Karpas-422 (cell line): ENCODE data around the gene CPNE5. TPM values are rescaled to one million over a fixed set of nuclear protein-coding genes. Genes with fewer than 3 reads are reported as not detected.

ENCODE experiments used
- DNase-seq: peaks from one replicate; pipeline ENCODE4 v3.0.0-alpha.2; 2015
- H2AFZ ChIP-seq: fragments of 200-600 bp; sonication (generic); 2 replicates; pipeline ENCODE4 v1.6.1; 2014; ENCODE audit warnings: antibody characterized with exemption, low read length, mixed read lengths
- H3K27ac ChIP-seq: fragments of 200-600 bp; sonication (generic); 2 replicates; pipeline ENCODE4 v1.5.1; 2014; ENCODE audit warnings: mild to moderate bottlenecking, low read length, moderate library complexity
- H3K27me3 ChIP-seq: fragments of 200-600 bp; sonication (generic); 2 replicates; pipeline ENCODE4 v1.6.1; 2014; ENCODE audit warnings: low read length, mixed read lengths
- H3K36me3 ChIP-seq: fragments of 200-600 bp; sonication (generic); 2 replicates; pipeline ENCODE4 v1.6.1; 2014; ENCODE audit warnings: low read length, mixed read lengths; ENCODE audit not compliant: insufficient read depth
- H3K4me1 ChIP-seq: fragments of 200-600 bp; sonication (generic); 2 replicates; pipeline ENCODE4 v1.6.1; 2014; ENCODE audit warnings: mild to moderate bottlenecking, low read length, mixed read lengths
- H3K4me2 ChIP-seq: fragments of 200-600 bp; sonication (generic); 2 replicates; pipeline ENCODE4 v1.6.1; 2014; ENCODE audit warnings: low read length, low read depth, mild to moderate bottlenecking; ENCODE audit not compliant: poor library complexity, severe bottlenecking
- H3K4me3 ChIP-seq: fragments of 200-600 bp; sonication (generic); 2 replicates; pipeline ENCODE4 v1.5.1; 2014; ENCODE audit warnings: mild to moderate bottlenecking, antibody characterized with exemption, low read length, mixed read lengths
- H3K79me2 ChIP-seq: fragments of 200-600 bp; sonication (generic); 2 replicates; pipeline ENCODE4 v1.6.1; 2014; ENCODE audit warnings: mild to moderate bottlenecking, low read length, mixed read lengths
- H3K9ac ChIP-seq: fragments of 200-600 bp; sonication (generic); 2 replicates; pipeline ENCODE4 v1.6.0; 2014; ENCODE audit warnings: low read length
- H3K9me2 ChIP-seq: fragments of 200-600 bp; sonication (generic), shearing (Covaris generic); replicated peaks from 2 replicates; pipeline ENCODE4 v1.6.0; 2014; ENCODE audit warnings: mild to moderate bottlenecking, low read length, moderate library complexity; ENCODE audit not compliant: insufficient read depth
- H3K9me3 ChIP-seq: fragments of 300-700, 200-600 bp; sonication (generic); 2 replicates; pipeline ENCODE4 v1.6.1; 2014; ENCODE audit warnings: low read length, mixed read lengths
- H4K20me1 ChIP-seq: fragments of 200-600 bp; sonication (generic); 2 replicates; pipeline ENCODE4 v1.6.1; 2014; ENCODE audit warnings: mild to moderate bottlenecking, antibody characterized with exemption, low read length, low read depth; ENCODE audit not compliant: insufficient read depth
- total RNA-seq: library from RNA; depleted of rRNA; stranded (reverse); fragments of >200 nt; shearing (Covaris generic); gene quantifications from 2 replicates; pipeline ENCODE4 v1.2.3, GENCODE V29; 2014; ENCODE audit warnings: low replicate concordance

Gene CPNE5
- total RNA-seq, 1 experiment from 2014 or later, result 0.63 TPM

GRCh38 chr6:36745283-36745682 lies 94.0 kb downstream of the CPNE5 start:
- Histone ChIP-seq H3K27ac (no peak overlapping the region), H4K20me1 (no peaks in the 10 kb centered on the region), H3K9ac (no peak overlapping the region), H3K27me3 (no peaks in the 10 kb centered on the region; the same call in 1 of the 2 replicates), H3K4me2 (no peak overlapping the region), H2AFZ (no peak overlapping the region), H3K9me2 (no peaks in the 10 kb centered on the region), H3K4me3 (no peak overlapping the region), H3K9me3 (no peaks in the 10 kb centered on the region), H3K4me1 (no peaks in the 10 kb centered on the region), H3K79me2 (no peaks in the 10 kb centered on the region), H3K36me3 (no peaks in the 10 kb centered on the region)
- DNase-seq, result no peak

GRCh38 chr6:36744304-36744673 lies 95.0 kb downstream of the CPNE5 start:
- H3K36me3 ChIP-seq, result no peaks in the 10 kb centered on the region

GRCh38 chr6:36743538-36744303 lies 95.5 kb downstream of the CPNE5 start:
- no peak overlapping the region for H3K4me2 ChIP-seq
- H3K9ac ChIP-seq, result no peak overlapping the region
- H3K36me3 ChIP-seq, result no peaks in the 10 kb centered on the region
- H3K79me2 ChIP-seq, result no peaks in the 10 kb centered on the region
- H3K9me2 ChIP-seq, result no peaks in the 10 kb centered on the region
- no peaks in the 10 kb centered on the region for H3K9me3 ChIP-seq
- H3K27me3 ChIP-seq, result no peaks in the 10 kb centered on the region; the same call in 1 of the 2 replicates
- H2AFZ ChIP-seq, result no peak overlapping the region
- no peak overlapping the region for H3K27ac ChIP-seq
- no peak overlapping the region for H3K4me3 ChIP-seq
- no peak for DNase-seq
- H3K4me1 ChIP-seq, result no peaks in the 10 kb centered on the region
- no peaks in the 10 kb centered on the region for H4K20me1 ChIP-seq

More at GRCh38 chr6:36744304-36744673, 95.0 kb downstream of the CPNE5 start:
- no peaks in the 10 kb centered on the region for H3K79me2 ChIP-seq
- H3K4me2 ChIP-seq, result no peak overlapping the region
- no peak for DNase-seq
- no peak overlapping the region for H2AFZ ChIP-seq
- H4K20me1 ChIP-seq, result no peaks in the 10 kb centered on the region
- H3K9ac ChIP-seq, result no peak overlapping the region
- H3K4me1 ChIP-seq, result no peaks in the 10 kb centered on the region
- no peaks in the 10 kb centered on the region; the same call in 1 of the 2 replicates for H3K27me3 ChIP-seq
- no peak overlapping the region for H3K4me3 ChIP-seq
- no peaks in the 10 kb centered on the region for H3K9me3 ChIP-seq
- H3K9me2 ChIP-seq, result no peaks in the 10 kb centered on the region
- no peak overlapping the region for H3K27ac ChIP-seq

GRCh38 chr6:36743032-36743431 lies 96.2 kb downstream of the CPNE5 start:
- DNase-seq, result no peak
- Histone ChIP-seq H3K9ac (no peak overlapping the region), H3K9me2 (no peaks in the 10 kb centered on the region), H3K4me3 (no peak overlapping the region), H3K27ac (no peak overlapping the region), H4K20me1 (no peaks in the 10 kb centered on the region), H3K4me2 (no peak overlapping the region), H2AFZ (no peak overlapping the region), H3K36me3 (no peaks in the 10 kb centered on the region), H3K4me1 (no peaks in the 10 kb centered on the region), H3K9me3 (no peaks in the 10 kb centered on the region), H3K27me3 (no peaks in the 10 kb centered on the region), H3K79me2 (no peaks in the 10 kb centered on the region)

- no peaks in the 10 kb centered on the region for H3K4me1 ChIP-seq
- no peaks in the 10 kb centered on the region for H3K9me3 ChIP-seq
- no peak overlapping the region for H2AFZ ChIP-seq
- no peak overlapping the region for H3K27ac ChIP-seq
- no peaks in the 10 kb centered on the region for H4K20me1 ChIP-seq
- DNase-seq, result no peak
- H3K36me3 ChIP-seq, result no peaks in the 10 kb centered on the region
- H3K9ac ChIP-seq, result no peak overlapping the region
- H3K27me3 ChIP-seq, result no peaks in the 10 kb centered on the region
- no peak overlapping the region for H3K4me2 ChIP-seq
- H3K4me3 ChIP-seq, result no peak overlapping the region
- no peaks in the 10 kb centered on the region for H3K79me2 ChIP-seq
- no peaks in the 10 kb centered on the region for H3K9me2 ChIP-seq
Measured at GRCh38 chr6:36742146-36742545, 97.1 kb downstream of the CPNE5 start.

GRCh38 chr6:36740818-36741179 lies 98.4 kb downstream of the CPNE5 start:
- no peaks in the 10 kb centered on the region for H3K36me3 ChIP-seq
- no peaks in the 10 kb centered on the region for H3K9me3 ChIP-seq
- H3K27me3 ChIP-seq, result no peaks in the 10 kb centered on the region
- no peak overlapping the region for H3K4me2 ChIP-seq
- H3K4me3 ChIP-seq, result no peak overlapping the region
- no peak overlapping the region for H2AFZ ChIP-seq
- no peaks in the 10 kb centered on the region for H3K79me2 ChIP-seq
- DNase-seq, result no peak
- no peak overlapping the region for H3K27ac ChIP-seq
- H3K4me1 ChIP-seq, result no peaks in the 10 kb centered on the region
- H3K9me2 ChIP-seq, result no peaks in the 10 kb centered on the region
- H3K9ac ChIP-seq, result no peak overlapping the region
- H4K20me1 ChIP-seq, result no peaks in the 10 kb centered on the region

- no peak overlapping the region for H2AFZ ChIP-seq
- H3K4me2 ChIP-seq, result no peak overlapping the region
- H3K9ac ChIP-seq, result no peak overlapping the region
Measured at GRCh38 chr6:36739947-36740817, 99.1 kb downstream of the CPNE5 start.

GRCh38 chr6:36738108-36738507 lies 101.1 kb downstream of the CPNE5 start:
- H3K9me2 ChIP-seq, result no peaks in the 10 kb centered on the region
- no peaks in the 10 kb centered on the region for H3K79me2 ChIP-seq
- no peak overlapping the region for H3K9ac ChIP-seq
- no peaks in the 10 kb centered on the region for H3K27me3 ChIP-seq
- H4K20me1 ChIP-seq, result no peaks in the 10 kb centered on the region
- no peak for DNase-seq
- H3K36me3 ChIP-seq, result no peaks in the 10 kb centered on the region
- no peak overlapping the region for H2AFZ ChIP-seq
- no peaks in the 10 kb centered on the region for H3K4me1 ChIP-seq
- H3K4me2 ChIP-seq, result no peak overlapping the region
- no peaks in the 10 kb centered on the region for H3K9me3 ChIP-seq
- H3K4me3 ChIP-seq, result no peak overlapping the region
- no peak overlapping the region for H3K27ac ChIP-seq

More at GRCh38 chr6:36739947-36740817, 99.1 kb downstream of the CPNE5 start:
- no peak for DNase-seq
- H4K20me1 ChIP-seq, result no peaks in the 10 kb centered on the region
- H3K79me2 ChIP-seq, result no peaks in the 10 kb centered on the region
- no peaks in the 10 kb centered on the region for H3K9me3 ChIP-seq
- no peaks in the 10 kb centered on the region for H3K36me3 ChIP-seq
- no peaks in the 10 kb centered on the region for H3K27me3 ChIP-seq
- no peaks in the 10 kb centered on the region for H3K4me1 ChIP-seq
- H3K4me3 ChIP-seq, result no peak overlapping the region
- H3K9me2 ChIP-seq, result no peaks in the 10 kb centered on the region
- H3K27ac ChIP-seq, result no peak overlapping the region
